HUDEP-2 (cell line): Measurements from ENCODE around the gene CORO2A.
"Not testable (repeated sequence)": the region's sequence is repeated elsewhere in the genome, so short reads cannot be mapped to it uniquely, and the experiment has no call there.

ENCODE experiments used
- DNase-seq, 76 experiments: peaks; one replicate each; lab custom pipeline; 2025; ENCODE audit not compliant: unreplicated experiment in 76 of 76; lab: John Stamatoyannopoulos, UW

The CORO2A gene

GRCh38 chr9:98118640-98119601, 73.5 kb downstream of the CORO2A start, which contains the start of gene TRIM14:
Gene TRIM14, minus strand, starts transcription at chr9:98119222. Its CDS starts 34 bp downstream, at chr9:98119188.
- DNase-seq: peak in 48 of 76 experiments; percentile 7 to 61 (median 31)

GRCh38 chr9:98117984-98118639, 74.3 kb downstream of the CORO2A start:
- DNase-seq: peak in 48 of 76 experiments; percentile 6 to 56 (median 35)

DNA sequence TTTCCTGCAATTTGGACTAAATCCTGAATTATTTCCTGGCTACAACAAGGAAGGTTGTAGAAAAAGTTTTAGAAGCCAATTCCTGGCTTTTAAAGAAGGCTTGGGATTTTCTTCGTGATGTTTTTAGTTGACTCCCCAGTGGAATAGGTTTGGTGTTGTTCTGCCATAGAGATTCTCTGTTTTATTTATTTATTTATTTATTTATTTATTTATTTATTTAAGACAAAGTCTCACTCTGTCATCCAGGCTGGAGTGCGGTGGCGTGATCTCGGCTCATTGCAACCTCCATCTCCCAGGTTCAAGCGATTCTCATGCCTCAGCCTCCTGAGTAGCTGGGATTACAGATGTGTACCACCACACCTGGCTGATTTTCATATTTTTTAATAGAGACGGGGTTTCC, 75.3 kb downstream of the CORO2A start:
- DNase-seq: not testable (repeated sequence)

- no peak for DNase-seq
Observed at GRCh38 chr9:98109052-98109451, 83.4 kb downstream of the CORO2A start.

GRCh38 chr9:98108531-98109031, 83.9 kb downstream of the CORO2A start:
- DNase-seq: no peak

- DNase-seq: no peak
Observed at GRCh38 chr9:98107926-98108325, 84.5 kb downstream of the CORO2A start.

DNA sequence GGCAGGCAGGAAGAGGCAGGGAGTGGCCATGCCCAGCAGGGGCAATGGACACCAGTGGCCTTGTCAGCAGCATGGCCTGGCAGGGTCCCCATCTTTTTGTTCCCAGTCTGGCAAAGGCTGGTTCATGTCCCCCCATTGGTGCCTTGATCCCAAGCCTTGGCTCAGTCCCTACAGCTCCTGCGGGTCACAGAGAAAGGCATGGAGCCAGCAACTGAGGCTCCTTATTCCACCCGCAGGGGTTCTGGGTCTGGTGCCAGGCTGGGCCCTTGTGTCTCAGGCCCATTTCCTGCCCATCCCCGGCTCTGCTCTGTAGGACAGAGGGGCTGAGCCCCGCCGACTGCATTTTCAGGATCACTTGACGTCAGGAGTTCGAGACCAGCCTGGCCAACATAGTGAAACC, 87.4 kb downstream of the CORO2A start:
- DNase-seq: no peak

DNA sequence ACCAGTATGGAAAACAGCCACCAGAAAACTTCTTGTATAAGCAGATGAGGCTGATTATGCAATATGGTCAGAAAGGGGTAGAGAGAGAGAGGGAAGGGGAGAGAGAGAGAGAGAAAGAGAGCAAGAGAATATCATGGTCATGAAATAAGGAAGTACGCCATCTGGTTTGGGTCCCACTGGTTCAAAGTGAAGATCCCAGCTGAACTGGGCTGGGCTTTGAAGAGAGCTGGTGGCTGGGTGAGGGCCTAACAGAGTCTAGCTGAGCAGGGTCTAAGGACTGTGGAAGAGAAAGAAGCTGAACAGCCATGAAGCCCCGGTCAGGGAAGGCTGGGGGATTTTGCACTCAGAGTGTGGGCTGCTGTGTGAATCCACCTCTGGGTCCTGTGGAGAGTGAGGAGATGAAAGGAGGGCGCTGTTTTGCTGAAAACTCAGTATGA, 88.0 kb downstream of the CORO2A start:
- no peak for DNase-seq

DNA sequence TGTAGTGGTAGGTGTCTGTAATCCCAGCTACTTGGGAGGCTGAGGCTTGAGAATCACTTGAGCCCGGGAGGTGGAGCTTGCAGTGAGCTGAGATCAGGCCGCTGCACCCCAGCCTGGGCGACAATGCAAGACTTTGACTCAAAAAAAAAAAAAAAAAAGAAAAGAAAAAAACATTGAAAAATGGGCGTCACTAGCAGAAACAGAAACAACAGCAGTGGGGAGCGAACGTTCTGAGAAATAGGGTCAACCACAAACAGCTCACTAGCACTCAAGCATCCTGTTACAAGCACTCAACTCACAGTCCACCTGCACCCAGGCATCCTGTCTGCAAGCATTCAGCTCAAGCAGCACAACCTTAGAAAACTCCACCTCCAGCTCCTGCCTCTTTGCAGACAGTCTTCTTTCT, 90.6 kb downstream of the CORO2A start:
- no peak for DNase-seq

- no peak for DNase-seq
Observed at GRCh38 chr9:98101416-98101815, 91.0 kb downstream of the CORO2A start.

DNA sequence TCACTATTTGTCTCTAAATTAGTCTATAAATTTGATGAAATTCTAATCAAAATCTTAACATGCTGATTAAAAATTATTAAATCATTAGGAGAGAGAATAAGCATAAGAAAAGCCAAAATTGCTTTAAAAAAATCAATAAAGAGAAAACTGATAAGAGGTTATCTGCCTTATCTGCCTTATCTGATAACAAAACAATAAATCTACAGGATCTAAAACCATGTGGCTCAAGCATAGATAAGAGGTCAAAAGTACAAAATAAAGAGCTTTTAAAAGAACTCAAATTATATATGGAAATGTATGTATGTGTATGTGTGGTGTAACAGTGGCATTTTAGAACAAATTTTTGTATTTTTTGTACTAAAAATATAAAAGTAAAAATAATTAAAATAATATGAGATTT, 92.0 kb downstream of the CORO2A start:
- no peak for DNase-seq

DNA sequence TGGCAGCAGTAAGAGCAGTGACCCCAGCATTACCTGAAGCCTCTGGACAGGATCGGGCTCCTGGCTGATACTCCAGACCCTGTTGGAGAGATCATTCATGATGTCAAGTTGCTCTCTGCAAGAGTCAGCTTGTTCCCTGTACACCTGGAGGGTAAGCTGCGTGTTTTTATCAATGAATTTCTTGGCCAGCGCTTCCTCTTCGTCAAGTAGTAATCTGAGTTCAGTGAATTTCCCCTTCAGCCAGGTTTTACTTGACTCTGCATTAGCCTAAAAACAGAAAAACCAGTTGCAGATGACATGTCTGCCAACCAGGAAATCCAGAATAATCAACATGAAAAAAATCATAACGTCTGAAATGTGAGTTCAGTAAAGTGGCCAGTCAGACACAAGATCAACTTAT, 92.5 kb downstream of the CORO2A start:
- DNase-seq: no peak

DNA sequence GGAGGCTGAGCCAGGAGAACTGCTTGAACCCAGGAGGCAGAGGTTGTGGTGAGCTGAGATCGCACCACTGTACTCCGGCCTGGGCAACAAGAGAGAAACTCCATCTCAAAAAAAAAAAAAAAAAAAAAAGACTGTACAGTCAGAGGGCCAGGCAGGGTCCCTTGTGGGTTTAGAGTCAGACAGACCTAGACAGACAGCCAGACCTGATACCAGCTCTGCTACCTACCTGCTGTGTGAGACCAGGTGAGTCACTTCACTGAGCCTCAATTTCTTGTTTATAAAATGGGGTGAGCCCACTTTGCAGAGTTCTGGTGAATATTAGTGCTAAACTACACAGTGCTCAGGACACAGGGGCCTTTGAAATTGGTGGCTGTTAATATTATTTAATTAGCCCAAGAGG, 93.1 kb downstream of the CORO2A start:
- DNase-seq: no peak

- DNase-seq: no peak
Observed at GRCh38 chr9:98097836-98098235, 94.6 kb downstream of the CORO2A start.

DNA sequence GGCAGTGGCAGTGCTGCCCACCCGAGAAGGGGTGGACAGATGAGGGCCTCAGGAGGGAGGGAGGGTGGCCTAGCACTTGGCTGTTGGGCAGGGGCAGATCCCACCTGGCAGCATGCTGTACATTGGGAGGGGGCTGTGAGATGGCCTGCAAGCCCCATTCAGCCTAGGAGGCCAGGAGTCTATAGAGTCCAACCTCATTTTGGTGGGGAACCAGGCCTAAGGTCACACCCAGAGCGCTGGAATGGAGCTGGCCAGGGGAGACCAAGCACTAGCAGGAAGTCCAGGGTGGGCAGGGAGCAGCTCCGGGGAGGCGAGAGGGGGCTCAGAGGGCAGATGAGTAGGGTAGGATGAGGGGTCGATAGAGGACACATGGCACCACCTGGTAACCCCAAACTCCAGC, 96.3 kb downstream of the CORO2A start:
- DNase-seq: no peak

DNA sequence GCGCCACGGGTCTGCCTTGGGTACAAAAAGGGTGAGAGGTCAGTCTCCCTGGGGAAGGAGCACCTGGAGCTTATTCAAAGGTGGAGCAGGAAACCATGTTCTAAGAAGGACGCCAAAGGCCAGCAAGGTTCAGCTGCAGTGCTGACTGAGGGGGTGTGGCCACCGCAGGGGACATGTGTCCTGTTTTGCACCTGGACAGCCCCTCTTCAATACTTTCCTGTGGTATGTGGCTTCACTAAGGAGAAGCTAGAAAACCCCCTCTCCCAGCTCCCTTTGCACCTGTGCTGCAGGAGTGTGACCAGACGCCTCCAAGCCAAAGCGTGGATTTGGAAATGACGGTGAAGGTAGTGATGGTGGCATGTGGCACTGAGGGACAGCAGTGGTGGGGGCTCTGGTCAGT, 97.0 kb downstream of the CORO2A start:
- DNase-seq: no peak

GRCh38 chr9:98094851-98095250, 97.6 kb downstream of the CORO2A start:
- no peak for DNase-seq

GRCh38 chr9:98094316-98094715, 98.1 kb downstream of the CORO2A start:
- DNase-seq: no peak

GRCh38 chr9:98092613-98092931, 99.9 kb downstream of the CORO2A start:
- no peak for DNase-seq

DNA sequence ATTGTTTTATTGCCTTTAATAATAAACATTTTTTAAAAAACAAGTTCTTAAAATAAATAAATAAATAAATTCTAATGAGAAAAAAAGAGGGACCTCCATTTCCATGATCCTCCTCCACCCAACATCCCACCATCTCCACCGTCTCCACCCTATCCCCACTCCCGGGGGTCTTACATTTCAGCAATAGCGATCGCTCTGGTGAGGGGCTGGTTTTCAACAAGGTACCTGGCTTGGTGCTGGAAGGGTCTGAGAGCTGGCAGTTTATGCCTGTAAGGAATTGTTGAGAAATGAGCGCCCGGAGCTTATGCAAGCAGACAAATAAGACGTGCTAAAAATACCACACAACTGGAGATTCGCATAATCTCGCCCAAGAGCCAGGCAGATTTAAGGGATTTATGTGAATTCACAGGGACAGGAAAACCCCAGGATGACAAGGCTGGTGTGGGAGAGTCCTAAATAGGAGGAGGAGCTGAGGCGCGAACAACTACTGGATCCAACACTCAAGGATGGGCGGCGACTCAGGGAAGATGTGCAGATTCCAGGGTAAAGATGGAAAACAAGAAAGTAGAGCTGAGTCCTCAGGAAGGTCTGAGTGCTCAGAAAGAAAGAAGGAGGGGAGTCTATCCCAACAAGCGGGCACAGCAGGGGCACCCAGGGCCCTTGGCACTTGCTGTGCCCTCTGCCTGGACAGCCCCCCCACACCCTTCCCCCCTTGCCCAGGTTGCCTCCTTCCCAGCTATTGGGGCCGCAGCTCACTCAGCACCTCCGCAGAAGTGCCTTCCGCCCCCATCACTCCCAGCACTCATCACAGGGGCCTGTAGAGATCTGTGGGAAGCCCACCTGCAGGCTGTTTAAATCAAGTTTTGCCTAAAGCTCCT, 100.5 kb downstream of the CORO2A start:
- DNase-seq: no peak

DNA sequence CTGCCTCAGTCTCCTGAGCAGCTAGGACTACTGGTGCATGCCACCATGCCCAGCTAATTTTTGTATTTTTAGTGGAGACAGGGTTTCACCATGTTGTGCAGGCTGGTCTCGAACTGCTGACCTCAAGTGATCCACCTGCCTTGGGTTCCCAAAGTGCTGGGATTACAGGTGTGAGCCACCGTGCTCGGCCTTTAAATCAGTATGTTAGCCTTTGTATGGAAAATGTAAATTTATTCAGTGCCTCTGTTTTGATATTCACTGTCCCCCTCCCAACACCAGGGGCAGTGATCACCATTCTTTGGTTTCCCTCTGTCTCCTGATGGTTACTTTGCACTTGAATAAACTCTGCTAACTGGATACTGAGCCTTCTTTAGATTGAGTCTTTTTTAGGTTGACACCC, 101.8 kb downstream of the CORO2A start:
- not testable (repeated sequence) for DNase-seq
